GM10266 (cell line): ENCODE data around the gene XPC.
"Not testable (repeated sequence)": the region's sequence is repeated elsewhere in the genome, so short reads cannot be mapped to it uniquely, and the experiment has no call there.

Source experiments
- DNase-seq: peaks from one replicate; pipeline ENCODE4 v3.0.0; 2012; ENCODE audit errors: extremely low spot score
- CTCF ChIP-seq: IDR thresholded peaks from 2 replicates; pipeline ENCODE4 v1.5.1; 2012; ENCODE audit warnings: mild to moderate bottlenecking, low read depth; ENCODE audit not compliant: control insufficient read depth, insufficient read depth; ENCODE audit errors: missing control alignments

Gene XPC

GRCh38 chr3:14178247-14179113 is at the start of gene XPC, which contains the start of gene LSM3:
XPC (minus strand) TSS chr3:14178601; CDS start chr3:14178568, 33 bp downstream.
LSM3 (plus strand) TSS chr3:14178817; CDS start chr3:14178861, 44 bp downstream.
- peak; percentile 94 for DNase-seq
- no peak for TF ChIP-seq CTCF

- no peak for TF ChIP-seq CTCF
- no peak for DNase-seq
Measured at GRCh38 chr3:14227856-14228255, 49.5 kb upstream of the XPC start.

GRCh38 chr3:14226351-14226750 is 48.0 kb upstream of the XPC start:
- DNase-seq: not testable (repeated sequence)

GRCh38 chr3:14225421-14225820 is 47.0 kb upstream of the XPC start:
- TF ChIP-seq CTCF: no peak
- no peak for DNase-seq

- DNase-seq: no peak
Measured at GRCh38 chr3:14224895-14225294, 46.5 kb upstream of the XPC start.

GRCh38 chr3:14223595-14223994 is 45.2 kb upstream of the XPC start:
- DNase-seq: no peak
- TF ChIP-seq CTCF: no peak

More at GRCh38 chr3:14224895-14225294, 46.5 kb upstream of the XPC start:
- TF ChIP-seq CTCF: no peak

GRCh38 chr3:14222900-14223594 is 44.6 kb upstream of the XPC start:
- TF ChIP-seq CTCF: no peak
- DNase-seq: no peak
